HEK293 (cell line): ENCODE measurements around the gene PRR15L.

Source experiments
- GLI2 ChIP-seq: fragments of 450-650 bp; formaldehyde crosslinking; IDR thresholded peaks from 2 replicates; pipeline ENCODE4; 2017; ENCODE audit warnings: missing biosample characterization, missing genetic modification characterization, low read depth, borderline replicate concordance
- GLIS1 ChIP-seq: fragments of 450-650 bp; formaldehyde crosslinking; IDR thresholded peaks from 2 replicates; pipeline ENCODE4 v1.5.1; 2016; ENCODE audit warnings: missing biosample characterization, missing genetic modification characterization
- GLIS2 ChIP-seq: fragments of 450-650 bp; formaldehyde crosslinking; IDR thresholded peaks from 2 replicates; pipeline ENCODE4 v1.5.1; 2016; ENCODE audit warnings: missing biosample characterization, missing genetic modification characterization
- HOXA7 ChIP-seq: sonication (generic); formaldehyde crosslinking; IDR thresholded peaks from 2 replicates; pipeline ENCODE4 v1.8.1; 2022; ENCODE audit warnings: missing genetic modification reagents, borderline replicate concordance
- KLF1 ChIP-seq: fragments of 450-650 bp; formaldehyde crosslinking; IDR thresholded peaks from 2 replicates; pipeline ENCODE4 v1.5.1; 2016; ENCODE audit warnings: missing biosample characterization, missing genetic modification characterization
- KLF16 ChIP-seq: fragments of 450-650 bp; formaldehyde crosslinking; IDR thresholded peaks from 2 replicates; pipeline ENCODE4 v1.5.1; 2017; ENCODE audit warnings: missing biosample characterization, missing genetic modification characterization
- KLF8 ChIP-seq: fragments of 450-650 bp; formaldehyde crosslinking; IDR thresholded peaks from 2 replicates; pipeline ENCODE4 v1.5.1; 2016; ENCODE audit warnings: missing biosample characterization, missing genetic modification characterization
- MYNN ChIP-seq: fragments of 450-650 bp; formaldehyde crosslinking; IDR thresholded peaks from 2 replicates; pipeline ENCODE4 v1.5.1; 2016; ENCODE audit warnings: missing biosample characterization, missing genetic modification characterization, borderline replicate concordance
- SETDB1 ChIP-seq: IDR thresholded peaks from one replicate; pipeline ENCODE4 v1.6.1; 2017; ENCODE audit warnings: mild to moderate bottlenecking, low read length, moderate library complexity, mixed read lengths; ENCODE audit not compliant: insufficient read length
- SP2 ChIP-seq: fragments of 450-650 bp; formaldehyde crosslinking; IDR thresholded peaks from 2 replicates; pipeline ENCODE4 v1.5.1; 2016; ENCODE audit warnings: missing biosample characterization, missing genetic modification characterization
- YY1 ChIP-seq: fragments of 450-650 bp; formaldehyde crosslinking; IDR thresholded peaks from 2 replicates; pipeline ENCODE4 v1.5.1; 2018; ENCODE audit warnings: missing biosample characterization, missing genetic modification characterization
- ZBTB20 ChIP-seq: fragments of 450-650 bp; formaldehyde crosslinking; IDR thresholded peaks from 2 replicates; pipeline ENCODE4 v1.5.1; 2016; ENCODE audit warnings: missing biosample characterization, missing genetic modification characterization
- ZBTB21 ChIP-seq: fragments of 450-650 bp; formaldehyde crosslinking; IDR thresholded peaks from 2 replicates; pipeline ENCODE4 v1.5.1; 2017; ENCODE audit warnings: missing biosample characterization, missing genetic modification characterization
- ZNF146 ChIP-seq: fragments of 450-650 bp; formaldehyde crosslinking; IDR thresholded peaks from 2 replicates; pipeline ENCODE4 v1.5.1; 2016; ENCODE audit warnings: missing biosample characterization, missing genetic modification characterization
- ZNF174 ChIP-seq: fragments of 450-650 bp; formaldehyde crosslinking; IDR thresholded peaks from 2 replicates; pipeline ENCODE4 v1.5.0; 2017; ENCODE audit warnings: missing biosample characterization, mild to moderate bottlenecking, missing genetic modification characterization
- ZNF184 ChIP-seq: fragments of 450-650 bp; IDR thresholded peaks from 2 replicates; pipeline ENCODE4 v1.5.1; 2018; ENCODE audit warnings: missing biosample characterization, mild to moderate bottlenecking, missing genetic modification characterization
- ZNF2 ChIP-seq: fragments of 450-650 bp; formaldehyde crosslinking; IDR thresholded peaks from 2 replicates; pipeline ENCODE4 v1.5.1; 2016; ENCODE audit warnings: missing biosample characterization, missing genetic modification characterization
- ZNF221 ChIP-seq: fragments of 450-650 bp; formaldehyde crosslinking; IDR thresholded peaks from 2 replicates; pipeline ENCODE4 v1.5.1; 2017; ENCODE audit warnings: missing biosample characterization, missing genetic modification characterization, borderline replicate concordance
- ZNF274 ChIP-seq, 2 experiments: fragments of 200-500 bp in 1 of 2; fragments of 450-650 bp in 1 of 2; sonication (Bioruptor generic) in 1 of 2; formaldehyde crosslinking in 1 of 2; IDR thresholded peaks; 2 replicates each; pipeline versions ENCODE4 v1.5.1 to v1.6.1; 2014 to 2016; ENCODE audit warnings: borderline replicate concordance in 1 of 2, inconsistent platforms in 1 of 2, low read length in 1 of 2, missing biosample characterization in 1 of 2, missing genetic modification characterization in 1 of 2
- ZNF292 ChIP-seq: fragments of 450-650 bp; formaldehyde crosslinking; IDR thresholded peaks from 2 replicates; pipeline ENCODE4 v1.5.1; 2016; ENCODE audit warnings: low read depth, missing biosample characterization, missing genetic modification characterization, borderline replicate concordance
- ZNF433 ChIP-seq: fragments of 450-650 bp; formaldehyde crosslinking; IDR thresholded peaks from 2 replicates; pipeline ENCODE4 v1.5.1; 2016; ENCODE audit warnings: missing biosample characterization, missing genetic modification characterization, low read depth
- ZNF529 ChIP-seq: fragments of 450-650 bp; formaldehyde crosslinking; IDR thresholded peaks from 2 replicates; pipeline ENCODE4 v1.5.1; 2017; ENCODE audit warnings: missing genetic modification characterization, missing biosample characterization; ENCODE audit not compliant: insufficient replicate concordance
- ZNF561 ChIP-seq: fragments of 450-650 bp; IDR thresholded peaks from 2 replicates; pipeline ENCODE4 v1.5.1; 2018; ENCODE audit warnings: missing biosample characterization, missing genetic modification characterization, borderline replicate concordance
- ZNF629 ChIP-seq: fragments of 450-650 bp; formaldehyde crosslinking; IDR thresholded peaks from 2 replicates; pipeline ENCODE4 v1.5.1; 2017; ENCODE audit warnings: missing biosample characterization, missing genetic modification characterization
- ZNF843 ChIP-seq: fragments of 450-650 bp; formaldehyde crosslinking; IDR thresholded peaks from 2 replicates; pipeline ENCODE4 v1.5.1; 2016; ENCODE audit warnings: missing biosample characterization, missing genetic modification characterization
- ZSCAN16 ChIP-seq: fragments of 450-650 bp; formaldehyde crosslinking; IDR thresholded peaks from 2 replicates; pipeline ENCODE4 v1.5.1; 2016; ENCODE audit warnings: missing biosample characterization, missing genetic modification characterization
- TF ChIP-seq, protein P1 (sequence below): fragments of 450-650 bp; formaldehyde crosslinking; IDR thresholded peaks from 2 replicates; pipeline ENCODE4 v1.5.1; 2016; ENCODE audit warnings: missing biosample characterization, missing genetic modification characterization
- TF ChIP-seq, protein P2 (sequence below): fragments of 450-650 bp; formaldehyde crosslinking; IDR thresholded peaks from 2 replicates; pipeline ENCODE4 v1.5.1; 2016; ENCODE audit warnings: missing biosample characterization, missing genetic modification characterization
- TF ChIP-seq, protein P3 (sequence below): fragments of 450-650 bp; formaldehyde crosslinking; optimal IDR thresholded peaks from 2 replicates; pipeline ENCODE3; 2016; ENCODE audit warnings: missing biosample characterization, mild to moderate bottlenecking, missing genetic modification characterization
- TF ChIP-seq, protein P4 (sequence below): fragments of 450-650 bp; formaldehyde crosslinking; IDR thresholded peaks from 2 replicates; pipeline ENCODE4 v1.5.1; 2016; ENCODE audit warnings: missing biosample characterization, missing genetic modification characterization
- TF ChIP-seq, protein P5 (sequence below): fragments of 450-650 bp; formaldehyde crosslinking; IDR thresholded peaks from 2 replicates; pipeline ENCODE4 v1.5.1; 2016; ENCODE audit warnings: missing biosample characterization, missing genetic modification characterization, borderline replicate concordance

The PRR15L gene

DNA sequence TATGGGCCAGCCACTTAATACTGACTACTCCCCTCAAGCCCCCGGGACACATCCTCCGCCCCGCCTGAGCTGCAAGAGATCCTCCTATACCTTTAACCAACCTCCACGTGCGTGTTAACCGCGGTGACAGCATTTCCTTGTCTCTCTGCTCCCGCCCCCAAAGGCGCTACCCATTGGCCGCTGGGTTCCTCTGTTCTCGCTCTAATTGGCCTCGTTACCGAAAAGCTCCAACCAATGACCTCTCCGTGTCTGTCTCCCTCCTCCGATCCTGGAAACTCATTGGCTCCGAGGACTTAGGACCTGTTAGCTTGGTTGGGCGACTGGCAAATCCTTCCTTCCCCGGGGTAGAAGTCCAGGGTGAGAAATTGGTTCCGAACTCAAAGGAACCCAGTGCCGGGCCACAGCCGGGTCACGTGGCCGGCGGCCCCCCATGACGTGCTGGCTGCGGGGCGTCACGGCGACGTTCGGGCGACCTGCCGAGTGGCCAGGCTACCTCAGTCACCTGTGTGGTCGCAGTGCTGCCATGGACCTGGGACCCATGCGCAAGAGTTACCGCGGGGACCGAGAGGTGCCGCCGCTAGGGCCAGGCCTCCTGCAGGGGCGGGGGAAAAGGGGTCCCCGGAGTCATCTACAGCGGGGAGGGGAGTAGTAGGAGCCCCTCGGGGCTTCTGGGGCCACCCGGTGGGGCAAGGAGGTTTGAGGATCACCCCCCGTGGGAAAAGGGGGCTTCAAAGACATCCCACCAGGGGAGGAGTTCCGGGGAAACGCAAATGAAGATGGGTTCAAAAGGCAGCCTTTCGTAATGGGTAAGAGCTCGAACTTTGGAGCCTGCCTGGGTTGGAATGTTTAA is 16.2 kb downstream of the PRR15L start, which contains the start of gene PNPO (continued):
- TF ChIP-seq ZNF146 (tag by site-specific recombination): no peak
- no peak for TF ChIP-seq ZNF843 (tag by site-specific recombination)
- TF ChIP-seq ZNF629 (tag by site-specific recombination): peak; percentile 69; the same call in 1 of the 2 replicates
- TF ChIP-seq GLIS2 (tag by site-specific recombination): peak; percentile 91
- TF ChIP-seq ZNF561 (tag by site-specific recombination): peak; percentile 67; the same call in 1 of the 2 replicates
- TF ChIP-seq ZNF174 (tag by site-specific recombination): no peak
- TF ChIP-seq KLF8 (tag by site-specific recombination): peak; percentile 23; the same call in 1 of the 2 replicates
- peak; percentile 86 for TF ChIP-seq GLIS1 (tag by site-specific recombination)
- peak; percentile 54; the same call in 1 of the 2 replicates for TF ChIP-seq ZBTB20 (tag by site-specific recombination)
- no peak for TF ChIP-seq HOXA7
- TF ChIP-seq KLF1 (tag by site-specific recombination): peak; percentile 51
- 0 out of 2 replicates have a peak, but pooled peaks have one; percentile 50 for TF ChIP-seq ZBTB21
- TF ChIP-seq, protein P1, sequence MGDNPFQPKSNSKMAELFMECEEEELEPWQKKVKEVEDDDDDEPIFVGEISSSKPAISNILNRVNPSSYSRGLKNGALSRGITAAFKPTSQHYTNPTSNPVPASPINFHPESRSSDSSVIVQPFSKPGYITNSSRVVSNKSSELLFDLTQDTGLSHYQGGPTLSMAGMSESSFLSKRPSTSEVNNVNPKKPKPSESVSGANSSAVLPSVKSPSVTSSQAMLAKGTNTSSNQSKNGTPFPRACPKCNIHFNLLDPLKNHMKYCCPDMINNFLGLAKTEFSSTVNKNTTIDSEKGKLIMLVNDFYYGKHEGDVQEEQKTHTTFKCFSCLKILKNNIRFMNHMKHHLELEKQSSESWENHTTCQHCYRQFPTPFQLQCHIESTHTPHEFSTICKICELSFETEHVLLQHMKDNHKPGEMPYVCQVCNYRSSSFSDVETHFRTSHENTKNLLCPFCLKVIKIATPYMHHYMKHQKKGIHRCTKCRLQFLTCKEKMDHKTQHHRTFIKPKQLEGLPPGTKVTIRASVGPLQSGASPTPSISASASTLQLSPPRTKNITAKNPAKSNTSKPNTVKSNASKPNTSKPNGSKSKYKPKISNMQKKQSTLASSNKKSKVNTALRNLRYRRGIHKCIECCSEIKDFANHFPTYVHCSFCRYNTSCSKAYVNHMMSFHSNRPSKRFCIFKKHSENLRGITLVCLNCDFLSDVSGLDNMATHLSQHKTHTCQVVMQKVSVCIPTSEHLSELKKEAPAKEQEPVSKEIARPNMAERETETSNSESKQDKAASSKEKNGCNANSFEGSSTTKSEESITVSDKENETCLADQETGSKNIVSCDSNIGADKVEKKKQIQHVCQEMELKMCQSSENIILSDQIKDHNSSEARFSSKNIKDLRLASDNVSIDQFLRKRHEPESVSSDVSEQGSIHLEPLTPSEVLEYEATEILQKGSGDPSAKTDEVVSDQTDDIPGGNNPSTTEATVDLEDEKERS (tag by site-specific recombination): no peak
- TF ChIP-seq ZNF221: no peak
- peak; percentile 98 for TF ChIP-seq SP2
- 0 out of 2 replicates have a peak, but pooled peaks have one; percentile 19 for TF ChIP-seq ZNF2 (tag by site-specific recombination)
- TF ChIP-seq, protein P2, sequence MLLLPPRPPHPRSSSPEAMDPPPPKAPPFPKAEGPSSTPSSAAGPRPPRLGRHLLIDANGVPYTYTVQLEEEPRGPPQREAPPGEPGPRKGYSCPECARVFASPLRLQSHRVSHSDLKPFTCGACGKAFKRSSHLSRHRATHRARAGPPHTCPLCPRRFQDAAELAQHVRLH (tag by site-specific recombination): peak; percentile 85; the same call in 1 of the 2 replicates
- TF ChIP-seq KLF16: peak; percentile 56; the same call in 1 of the 2 replicates
- no peak for TF ChIP-seq GLI2
- no peak for TF ChIP-seq ZNF529 (tag by site-specific recombination)
- TF ChIP-seq ZNF433: no peak
- TF ChIP-seq, protein P3, sequence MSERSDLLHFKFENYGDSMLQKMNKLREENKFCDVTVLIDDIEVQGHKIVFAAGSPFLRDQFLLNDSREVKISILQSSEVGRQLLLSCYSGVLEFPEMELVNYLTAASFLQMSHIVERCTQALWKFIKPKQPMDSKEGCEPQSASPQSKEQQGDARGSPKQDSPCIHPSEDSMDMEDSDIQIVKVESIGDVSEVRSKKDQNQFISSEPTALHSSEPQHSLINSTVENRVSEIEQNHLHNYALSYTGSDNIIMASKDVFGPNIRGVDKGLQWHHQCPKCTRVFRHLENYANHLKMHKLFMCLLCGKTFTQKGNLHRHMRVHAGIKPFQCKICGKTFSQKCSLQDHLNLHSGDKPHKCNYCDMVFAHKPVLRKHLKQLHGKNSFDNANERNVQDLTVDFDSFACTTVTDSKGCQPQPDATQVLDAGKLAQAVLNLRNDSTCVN: peak; percentile 21
- no peak for TF ChIP-seq YY1
- TF ChIP-seq ZNF292 (tag by site-specific recombination): no peak
- TF ChIP-seq SETDB1: peak; percentile 70
- TF ChIP-seq ZNF184 (tag by site-specific recombination): no peak
- TF ChIP-seq, protein P4, sequence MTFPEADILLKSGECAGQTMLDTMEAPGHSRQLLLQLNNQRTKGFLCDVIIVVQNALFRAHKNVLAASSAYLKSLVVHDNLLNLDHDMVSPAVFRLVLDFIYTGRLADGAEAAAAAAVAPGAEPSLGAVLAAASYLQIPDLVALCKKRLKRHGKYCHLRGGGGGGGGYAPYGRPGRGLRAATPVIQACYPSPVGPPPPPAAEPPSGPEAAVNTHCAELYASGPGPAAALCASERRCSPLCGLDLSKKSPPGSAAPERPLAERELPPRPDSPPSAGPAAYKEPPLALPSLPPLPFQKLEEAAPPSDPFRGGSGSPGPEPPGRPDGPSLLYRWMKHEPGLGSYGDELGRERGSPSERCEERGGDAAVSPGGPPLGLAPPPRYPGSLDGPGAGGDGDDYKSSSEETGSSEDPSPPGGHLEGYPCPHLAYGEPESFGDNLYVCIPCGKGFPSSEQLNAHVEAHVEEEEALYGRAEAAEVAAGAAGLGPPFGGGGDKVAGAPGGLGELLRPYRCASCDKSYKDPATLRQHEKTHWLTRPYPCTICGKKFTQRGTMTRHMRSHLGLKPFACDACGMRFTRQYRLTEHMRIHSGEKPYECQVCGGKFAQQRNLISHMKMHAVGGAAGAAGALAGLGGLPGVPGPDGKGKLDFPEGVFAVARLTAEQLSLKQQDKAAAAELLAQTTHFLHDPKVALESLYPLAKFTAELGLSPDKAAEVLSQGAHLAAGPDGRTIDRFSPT (tag by site-specific recombination): peak; percentile 28; the same call in 1 of the 2 replicates
- TF ChIP-seq MYNN (tag by site-specific recombination): no peak
- TF ChIP-seq ZNF274 (IDR thresholded peaks at IDR 0.05; ENCODE audit: low read length): no peak
- no peak for TF ChIP-seq ZNF274 (tag by site-specific recombination; IDR thresholded peaks at IDR 0.05; ENCODE audit: borderline replicate concordance)
- TF ChIP-seq, protein P5, sequence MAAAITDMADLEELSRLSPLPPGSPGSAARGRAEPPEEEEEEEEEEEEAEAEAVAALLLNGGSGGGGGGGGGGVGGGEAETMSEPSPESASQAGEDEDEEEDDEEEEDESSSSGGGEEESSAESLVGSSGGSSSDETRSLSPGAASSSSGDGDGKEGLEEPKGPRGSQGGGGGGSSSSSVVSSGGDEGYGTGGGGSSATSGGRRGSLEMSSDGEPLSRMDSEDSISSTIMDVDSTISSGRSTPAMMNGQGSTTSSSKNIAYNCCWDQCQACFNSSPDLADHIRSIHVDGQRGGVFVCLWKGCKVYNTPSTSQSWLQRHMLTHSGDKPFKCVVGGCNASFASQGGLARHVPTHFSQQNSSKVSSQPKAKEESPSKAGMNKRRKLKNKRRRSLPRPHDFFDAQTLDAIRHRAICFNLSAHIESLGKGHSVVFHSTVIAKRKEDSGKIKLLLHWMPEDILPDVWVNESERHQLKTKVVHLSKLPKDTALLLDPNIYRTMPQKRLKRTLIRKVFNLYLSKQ (tag by site-specific recombination): no peak
- no peak for TF ChIP-seq ZSCAN16 (tag by site-specific recombination)
